Bronchial epithelial cell (primary cell): ENCODE data around the gene TNF. TPM values are rescaled to one million over a fixed set of nuclear protein-coding genes. Genes with fewer than 3 reads are reported as not detected.

Source experiments
- DNase-seq: peaks from one replicate; pipeline ENCODE4 v3.0.0-alpha.2; 2010; ENCODE audit warnings: low read depth
- FAIRE-seq: peaks from 2 replicates; lab custom pipeline; 2011; peaks lifted over from hg19 to GRCh38; lab: Jason Lieb, UNC
- H3K27me3 ChIP-seq: 2 replicates; pipeline ENCODE4 v1.5.1; 2011; ENCODE audit warnings: low read length; ENCODE audit not compliant: control insufficient read depth, insufficient read depth
- H3K36me3 ChIP-seq: 2 replicates; pipeline ENCODE4 v1.5.1; 2011; ENCODE audit warnings: low read length; ENCODE audit not compliant: control insufficient read depth, insufficient read depth
- H3K4me3 ChIP-seq: 2 replicates; pipeline ENCODE4 v1.5.1; 2011; ENCODE audit warnings: mild to moderate bottlenecking, low read depth, low read length, control low read depth
- CTCF ChIP-seq: IDR thresholded peaks from 2 replicates; pipeline ENCODE4 v1.5.1; 2011; ENCODE audit warnings: mild to moderate bottlenecking, moderate library complexity, low read length, control low read depth, inconsistent platforms; ENCODE audit not compliant: insufficient read depth, severe bottlenecking
- total RNA-seq: library from RNA; depleted of rRNA; stranded (reverse); fragments of >200 nt; gene quantifications from 2 replicates; pipeline ENCODE4 v1.2.1, GENCODE V29; 2014

Gene TNF
- total RNA-seq, 1 donor from 2014 or later: not detected

- Histone ChIP-seq H3K36me3 (no peaks in the 10 kb centered on the region), H3K4me3 (no peak overlapping the region), H3K27me3 (no peaks in the 10 kb centered on the region)
- no peak for FAIRE-seq
- no peak for TF ChIP-seq CTCF
- DNase-seq: no peak
Measured at GRCh38 chr6:31592396-31592771, 17.0 kb downstream of the TNF start.

- peak; percentile 16 for TF ChIP-seq CTCF
- FAIRE-seq: no peak
- Histone ChIP-seq H3K36me3 (no peaks in the 10 kb centered on the region), H3K27me3 (no peaks in the 10 kb centered on the region), H3K4me3 (no peak overlapping the region)
- DNase-seq: no peak
Measured at GRCh38 chr6:31597006-31597405, 21.6 kb downstream of the TNF start.

GRCh38 chr6:31607317-31607716, 32.0 kb downstream of the TNF start:
- DNase-seq (no peak), FAIRE-seq (no peak)
- Histone ChIP-seq H3K27me3 (no peaks in the 10 kb centered on the region), H3K36me3 (no peaks in the 10 kb centered on the region), H3K4me3 (no peak overlapping the region)
- no peak for TF ChIP-seq CTCF

- no peak for TF ChIP-seq CTCF
- Histone ChIP-seq H3K4me3 (no peak overlapping the region), H3K36me3 (no peaks in the 10 kb centered on the region), H3K27me3 (no peaks in the 10 kb centered on the region)
- FAIRE-seq (no peak), DNase-seq (no peak)
Measured at GRCh38 chr6:31609519-31610406, 34.4 kb downstream of the TNF start.

- Histone ChIP-seq H3K27me3 (no peaks in the 10 kb centered on the region), H3K4me3 (no peak overlapping the region), H3K36me3 (no peaks in the 10 kb centered on the region)
- FAIRE-seq (no peak), DNase-seq (no peak)
- no peak for TF ChIP-seq CTCF
Measured at GRCh38 chr6:31610968-31611367, 35.6 kb downstream of the TNF start.

- DNase-seq (no peak), FAIRE-seq (no peak)
- no peaks in the 10 kb centered on the region for H3K27me3 ChIP-seq
Measured at GRCh38 chr6:31614075-31614619, 38.8 kb downstream of the TNF start.

More at GRCh38 chr6:31614075-31614619, 38.8 kb downstream of the TNF start:
- no peak overlapping the region for H3K4me3 ChIP-seq
- no peaks in the 10 kb centered on the region for H3K36me3 ChIP-seq
- TF ChIP-seq CTCF: no peak
